Neural cell (in vitro differentiated cells): Measurements from ENCODE around the gene FAM3D. TPM values are rescaled to one million over a fixed set of nuclear protein-coding genes. Genes with fewer than 3 reads are reported as not detected.

Source experiments
- H2AFZ ChIP-seq: fragments of 200-600, 300-800 bp; sonication (generic), shearing (Covaris generic); 2 replicates; pipeline ENCODE4 v1.6.0; 2014; ENCODE audit warnings: low read depth, mild to moderate bottlenecking, antibody characterized with exemption, low read length, moderate library complexity
- H3F3A ChIP-seq: fragments of 200-600 bp; shearing (Covaris generic); 2 replicates; pipeline ENCODE4 v1.6.1; 2016; ENCODE audit warnings: mild to moderate bottlenecking, moderate library complexity, mixed read lengths, antibody characterized with exemption, low read length; ENCODE audit not compliant: insufficient read depth, poor library complexity, severe bottlenecking
- H3K27ac ChIP-seq: fragments of 200-600, 300-800 bp; sonication (generic), shearing (Covaris generic); 2 replicates; pipeline ENCODE4 v1.5.1; 2014; ENCODE audit warnings: mild to moderate bottlenecking, low read length, moderate library complexity
- H3K27me3 ChIP-seq: fragments of 300-800, 200-600 bp; sonication (generic), shearing (Covaris generic); 2 replicates; pipeline ENCODE4 v1.6.0; 2014; ENCODE audit warnings: mild to moderate bottlenecking, low read depth, low read length, moderate library complexity; ENCODE audit not compliant: insufficient read depth
- H3K36me3 ChIP-seq: fragments of 300-800, 200-600 bp; sonication (generic), shearing (Covaris generic); 2 replicates; pipeline ENCODE4 v1.5.1; 2014; ENCODE audit warnings: mild to moderate bottlenecking, antibody characterized with exemption, low read length, moderate library complexity; ENCODE audit not compliant: insufficient read depth
- H3K4me2 ChIP-seq: fragments of 300-800, 200-600 bp; sonication (generic), shearing (Covaris generic); 2 replicates; pipeline ENCODE4 v1.6.0; 2014; ENCODE audit warnings: mild to moderate bottlenecking, low read length
- H3K4me3 ChIP-seq: fragments of 300-800, 200-600 bp; sonication (generic), shearing (Covaris generic); 2 replicates; pipeline ENCODE4 v1.5.1; 2014; ENCODE audit warnings: mild to moderate bottlenecking, low read length, moderate library complexity
- H3K79me2 ChIP-seq: fragments of 200-600 bp; shearing (Covaris generic); replicated peaks from 2 replicates; pipeline ENCODE4 v1.6.0; 2014; ENCODE audit warnings: mild to moderate bottlenecking, low read length, moderate library complexity; ENCODE audit not compliant: insufficient read depth
- H3K9ac ChIP-seq: fragments of 300-800, 200-600 bp; sonication (generic), shearing (Covaris generic); 2 replicates; pipeline ENCODE4 v1.6.1; 2016; ENCODE audit warnings: mild to moderate bottlenecking, low read length, mixed read lengths
- H3K9me2 ChIP-seq: fragments of 200-600 bp; shearing (Covaris generic); 2 replicates; pipeline ENCODE4 v1.6.1; 2016; ENCODE audit warnings: mild to moderate bottlenecking, low read length, mixed read lengths; ENCODE audit not compliant: insufficient read depth
- H3K9me3 ChIP-seq: fragments of 200-600, 300-800 bp; sonication (generic), shearing (Covaris generic); 2 replicates; pipeline ENCODE4 v1.6.1; 2016; ENCODE audit warnings: mild to moderate bottlenecking, mixed run types, low read length, moderate library complexity, mixed read lengths
- H4K20me1 ChIP-seq: fragments of 200-600 bp; shearing (Covaris generic); 2 replicates; pipeline ENCODE4 v1.6.1; 2016; ENCODE audit warnings: mild to moderate bottlenecking, mixed run types; ENCODE audit not compliant: insufficient read depth
- CTCF ChIP-seq: fragments of 450-650 bp; IDR thresholded peaks from 2 replicates; pipeline ENCODE4 v1.5.1; 2014; ENCODE audit warnings: antibody characterized with exemption, mild to moderate bottlenecking, moderate library complexity; ENCODE audit not compliant: poor library complexity, severe bottlenecking
- EP300 ChIP-seq: fragments of 450-650 bp; conservative IDR thresholded peaks from 2 replicates; pipeline ENCODE4 v1.6.1; 2014; ENCODE audit warnings: antibody characterized with exemption, mild to moderate bottlenecking, moderate library complexity; ENCODE audit not compliant: poor library complexity, severe bottlenecking
- EZH2 ChIP-seq: fragments of 200-600, 300-800 bp; shearing (Covaris generic), sonication (generic); IDR thresholded peaks from 2 replicates; pipeline ENCODE4 v1.6.1; 2014; ENCODE audit warnings: antibody characterized with exemption, low read length, borderline replicate concordance, mild to moderate bottlenecking; ENCODE audit not compliant: insufficient read depth, poor library complexity, severe bottlenecking
- MXI1 ChIP-seq: fragments of 450-650 bp; conservative IDR thresholded peaks from 2 replicates; pipeline ENCODE4 v1.6.1; 2014; ENCODE audit warnings: antibody characterized with exemption, mild to moderate bottlenecking; ENCODE audit not compliant: poor library complexity, severe bottlenecking
- POLR2AphosphoS5 ChIP-seq: IDR thresholded peaks from 2 replicates; pipeline ENCODE4 v1.6.1; 2012
- RAD21 ChIP-seq: fragments of 450-650 bp; conservative IDR thresholded peaks from 2 replicates; pipeline ENCODE4 v1.6.1; 2014; ENCODE audit warnings: antibody characterized with exemption, mild to moderate bottlenecking, moderate library complexity
- REST ChIP-seq: IDR thresholded peaks from 2 replicates; pipeline ENCODE4 v1.6.1; 2012; ENCODE audit warnings: borderline replicate concordance
- SMC3 ChIP-seq: fragments of 450-650 bp; conservative IDR thresholded peaks from 2 replicates; pipeline ENCODE4 v1.6.1; 2014; ENCODE audit warnings: antibody characterized with exemption, mild to moderate bottlenecking, moderate library complexity; ENCODE audit not compliant: poor library complexity
- TAF1 ChIP-seq: IDR thresholded peaks from 2 replicates; pipeline ENCODE4 v1.6.1; 2012; ENCODE audit warnings: low read depth
- polyA plus RNA-seq: library from polyadenylated mRNA; depleted of rRNA; stranded (reverse); fragments of >200 nt; gene quantifications from 2 replicates; pipeline ENCODE4 v1.2.3, GENCODE V29; 2014

Gene FAM3D
- polyA plus RNA-seq, 1 donor from 2014 or later: not detected

- no peak overlapping the region for H3K4me2 ChIP-seq
- no peaks in the 10 kb centered on the region for H4K20me1 ChIP-seq
- H3F3A ChIP-seq: no peaks in the 10 kb centered on the region
- H3K9me3 ChIP-seq: no peaks in the 10 kb centered on the region
- H3K27ac ChIP-seq: no peak overlapping the region
- H3K4me3 ChIP-seq: no peak overlapping the region
- no peaks in the 10 kb centered on the region for H3K36me3 ChIP-seq
- no peaks in the 10 kb centered on the region for H3K27me3 ChIP-seq
- H3K9ac ChIP-seq: no peak overlapping the region
- TF ChIP-seq EZH2 (no peak), POLR2AphosphoS5 (no peak)
- no peaks in the 10 kb centered on the region for H3K9me2 ChIP-seq
- no peaks in the 10 kb centered on the region for H3K79me2 ChIP-seq
- H2AFZ ChIP-seq: no peak overlapping the region
Measured at GRCh38 chr3:58670506-58671135, 4.0 kb upstream of the FAM3D start.

- Histone ChIP-seq H4K20me1 (no peaks in the 10 kb centered on the region), H3K9ac (no peak overlapping the region), H3K27me3 (no peaks in the 10 kb centered on the region), H3K27ac (no peak overlapping the region), H3K4me2 (no peak overlapping the region), H3F3A (no peaks in the 10 kb centered on the region), H3K4me3 (no peak overlapping the region), H3K36me3 (no peaks in the 10 kb centered on the region), H3K9me2 (no peaks in the 10 kb centered on the region), H3K79me2 (no peaks in the 10 kb centered on the region), H2AFZ (no peak overlapping the region), H3K9me3 (no peaks in the 10 kb centered on the region)
- no peak for TF ChIP-seq SMC3
- TF ChIP-seq REST: no peak
- no peak for TF ChIP-seq TAF1
- TF ChIP-seq RAD21: no peak
- TF ChIP-seq CTCF: no peak
- no peak for TF ChIP-seq EP300
- no peak for TF ChIP-seq POLR2AphosphoS5
- TF ChIP-seq EZH2: no peak
- TF ChIP-seq MXI1: no peak
Measured at GRCh38 chr3:58668247-58668646, 1.7 kb upstream of the FAM3D start.
